Urothelium cell line (cell line): ENCODE results near the gene PKIB.
"Not testable (repeated sequence)": the region's sequence is repeated elsewhere in the genome, so short reads cannot be mapped to it uniquely, and the experiment has no call there.

ENCODE experiments used
- DNase-seq: peaks from one replicate; pipeline ENCODE4 v3.0.0; 2011; ENCODE audit warnings: low spot score, mixed read lengths
- FAIRE-seq: peaks from 2 replicates; lab custom pipeline; 2011; peaks lifted over from hg19 to GRCh38; lab: Jason Lieb, UNC

PKIB gene

GRCh38 chr6:122736616-122737015 lies 126.4 kb downstream of the PKIB start:
- DNase-seq (no peak), FAIRE-seq (no peak)

DNA sequence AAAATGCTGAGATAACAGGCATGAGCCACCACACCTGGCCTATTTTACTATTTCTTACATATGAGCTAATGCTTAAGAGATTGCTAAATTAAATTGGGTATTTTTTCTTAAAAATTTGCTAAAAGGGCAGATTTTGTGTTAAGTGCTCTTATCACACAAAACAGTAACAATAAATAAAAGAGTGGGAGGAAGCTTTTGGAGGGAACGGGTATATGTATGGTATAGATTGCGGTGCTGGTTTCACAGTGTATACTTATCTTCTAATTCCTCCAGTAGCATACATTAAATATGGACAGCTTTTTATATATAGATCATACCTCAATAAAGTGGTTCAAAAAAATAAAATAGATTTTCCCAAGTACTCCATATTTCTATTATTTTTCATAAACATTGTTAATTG lies 129.9 kb downstream of the PKIB start:
- DNase-seq (no peak), FAIRE-seq (no peak)

GRCh38 chr6:122740936-122741335 lies 130.7 kb downstream of the PKIB start:
- no peak for FAIRE-seq

DNA sequence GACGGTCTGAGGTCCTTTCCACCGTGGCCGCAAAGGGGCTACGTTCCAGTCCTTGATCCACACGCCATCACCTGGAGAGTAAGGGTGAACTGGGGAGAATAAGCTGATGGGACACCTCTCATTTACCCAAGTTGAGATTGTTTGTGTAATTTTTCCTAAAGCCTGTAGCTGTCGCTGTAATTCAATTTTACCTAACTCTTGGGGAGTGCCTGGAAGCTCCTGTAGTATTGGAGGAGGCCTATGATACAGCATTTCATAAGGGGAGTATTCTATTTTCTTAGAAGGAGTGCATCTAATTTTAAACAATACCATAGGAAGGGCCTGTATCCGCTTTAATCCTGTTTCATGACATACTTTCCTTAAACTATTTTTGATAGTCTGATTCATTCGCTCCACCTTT lies 134.0 kb downstream of the PKIB start:
- DNase-seq, FAIRE-seq: not testable (repeated sequence)

More at GRCh38 chr6:122740936-122741335, 130.7 kb downstream of the PKIB start:
- no peak for DNase-seq

- not testable (repeated sequence) for DNase-seq, FAIRE-seq
These were observed 134.7 kb downstream of the PKIB start for GRCh38 chr6:122744856-122745255.

- DNase-seq (no peak), FAIRE-seq (no peak)
These were observed 136.5 kb downstream of the PKIB start for GRCh38 chr6:122746688-122747087.

GRCh38 chr6:122747573-122747972 lies 137.4 kb downstream of the PKIB start:
- DNase-seq (no peak), FAIRE-seq (no peak)

GRCh38 chr6:122748945-122749344 lies 138.7 kb downstream of the PKIB start:
- not testable (repeated sequence) for FAIRE-seq, DNase-seq

GRCh38 chr6:122749451-122750050 lies 139.3 kb downstream of the PKIB start:
- FAIRE-seq: no peak

GRCh38 chr6:122751326-122751725 lies 141.1 kb downstream of the PKIB start:
- no peak for DNase-seq
- FAIRE-seq: no peak

More at GRCh38 chr6:122749451-122750050, 139.3 kb downstream of the PKIB start:
- no peak for DNase-seq

DNA sequence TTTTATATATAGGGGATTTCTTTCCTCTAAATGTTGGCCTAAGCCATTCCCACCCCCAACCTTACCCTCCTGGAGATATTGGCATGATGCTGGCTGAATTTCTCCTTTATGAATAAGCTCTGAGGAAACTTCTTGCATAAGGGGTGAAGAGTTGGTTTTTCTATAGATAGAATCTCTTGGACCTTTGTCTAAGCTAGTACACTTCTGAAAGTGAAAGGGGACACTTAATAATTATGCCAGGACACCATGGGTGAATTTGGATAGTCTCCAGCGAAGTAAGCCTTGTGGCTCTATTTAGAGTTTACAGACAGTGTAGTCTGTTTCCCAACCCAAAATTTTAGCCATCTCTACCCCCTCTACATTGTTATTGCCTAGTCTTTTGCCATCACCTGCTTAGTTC lies 142.3 kb downstream of the PKIB start:
- DNase-seq: no peak
- FAIRE-seq: no peak

- DNase-seq (no peak), FAIRE-seq (no peak)
These were observed 142.9 kb downstream of the PKIB start for GRCh38 chr6:122753000-122753687.

- no peak for FAIRE-seq
These were observed 143.5 kb downstream of the PKIB start for GRCh38 chr6:122753688-122754056.

GRCh38 chr6:122754191-122754731 lies 144.1 kb downstream of the PKIB start:
- DNase-seq (no peak), FAIRE-seq (no peak)

More at GRCh38 chr6:122753688-122754056, 143.5 kb downstream of the PKIB start:
- no peak for DNase-seq

DNA sequence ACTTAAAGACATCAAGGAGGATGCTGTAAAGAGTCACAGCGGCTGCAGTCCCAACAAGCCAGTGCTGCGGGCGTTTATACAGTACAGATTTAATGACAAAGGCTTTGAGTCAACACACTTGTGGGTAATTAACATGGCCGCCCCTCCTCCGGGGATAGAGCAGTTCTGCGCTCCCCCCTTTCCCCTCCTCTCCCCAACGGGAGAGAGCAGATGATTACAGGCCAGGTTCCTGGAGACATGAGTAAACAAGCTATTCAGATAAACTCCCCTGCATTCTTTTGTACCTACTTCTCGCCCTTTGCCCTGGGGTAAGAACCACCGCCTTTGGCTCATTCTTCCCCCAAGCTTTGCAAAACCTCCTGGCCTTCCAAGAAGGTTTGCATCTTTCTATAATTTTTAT lies 145.7 kb downstream of the PKIB start:
- no peak for DNase-seq

GRCh38 chr6:122758927-122759334 lies 148.7 kb downstream of the PKIB start:
- FAIRE-seq (no peak), DNase-seq (no peak)

More for the DNA sequence above, 145.7 kb downstream of the PKIB start:
- FAIRE-seq: no peak

- no peak for DNase-seq
- FAIRE-seq: no peak
These were observed 150.1 kb downstream of the PKIB start for GRCh38 chr6:122760330-122760729.

- FAIRE-seq: no peak
These were observed 156.1 kb downstream of the PKIB start for GRCh38 chr6:122766256-122766655.

DNA sequence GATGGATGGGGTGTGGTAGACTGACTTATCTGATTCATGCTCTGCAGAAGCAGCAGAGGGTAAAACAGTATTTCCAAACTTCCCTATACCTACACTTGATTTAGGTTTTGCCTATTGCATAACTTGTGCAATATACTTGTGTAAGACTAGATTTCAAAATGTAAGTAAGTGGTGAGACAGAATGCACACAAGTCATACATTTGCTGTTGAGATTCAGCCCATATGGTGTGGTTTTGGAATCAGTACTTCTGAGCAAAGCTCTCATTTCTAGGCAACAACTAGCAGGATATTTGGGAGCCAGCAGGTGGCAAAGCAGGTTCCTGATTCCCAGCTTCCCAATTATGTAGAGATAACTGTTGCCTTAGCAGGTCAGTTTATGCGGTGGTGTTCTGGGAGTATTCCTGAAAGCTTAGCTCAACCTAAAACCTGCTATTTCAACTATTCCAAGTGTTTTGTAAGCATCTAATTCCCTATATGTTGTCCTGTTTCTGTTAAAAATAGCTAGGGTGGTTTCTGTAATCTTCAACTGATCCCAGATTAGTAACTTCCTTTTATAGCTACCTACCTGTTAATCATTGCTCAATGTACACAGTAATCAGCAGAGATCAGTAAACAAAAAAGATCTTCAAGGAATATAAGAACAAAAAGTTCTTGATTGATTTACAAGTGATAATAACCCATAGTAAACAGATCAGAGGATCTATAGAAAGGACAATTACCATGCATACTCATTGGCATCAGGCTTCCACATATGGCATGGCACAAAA lies 160.8 kb downstream of the PKIB start:
- no peak for DNase-seq
- no peak for FAIRE-seq

More at GRCh38 chr6:122766256-122766655, 156.1 kb downstream of the PKIB start:
- DNase-seq: no peak

- FAIRE-seq: no peak
- DNase-seq: no peak
These were observed 162.7 kb downstream of the PKIB start for GRCh38 chr6:122772724-122773415.
